Measurements from ENCODE around the gene SCAMP2. TPM values are rescaled to one million over a fixed set of nuclear protein-coding genes. Genes with fewer than 3 reads are reported as not detected.
"Not testable (repeated sequence)": the region's sequence is repeated elsewhere in the genome, so short reads cannot be mapped to it uniquely, and the experiment has no call there.

Gene SCAMP2
- polyA plus RNA-seq (2011; rRNA removed) (116 and 127 TPM in 2 replicates), polyA minus RNA-seq (2011; rRNA and poly(A)+ RNA removed) (95.5 and 114 TPM in 2 replicates)

- ChIA-PET POLR2A (interaction anchor here (0.6 to 1.4 kb wide), 2 partner anchors 12 kb away, joined by 4 to 5 read pairs; no protein-coding TSS in a partner anchor), CTCF (interaction anchor here (0.6 to 1.2 kb wide), 2 partner anchors 17 to 28 kb away, joined by 4 to 6 read pairs; no protein-coding TSS in a partner anchor)
- Histone ChIP-seq H3K9me3 (ENCODE audit: control insufficient read depth, insufficient read depth, low read length) (no peaks in the 10 kb centered on the region), H3K27me3 (ENCODE audit: control insufficient read depth, insufficient read depth, low read length) (peaks cover 5% of the 10 kb centered on the region), H3K4me3 (ENCODE audit: low read depth, low read length) (peak within 1 kb of the TSS; percentile 93), H3K27ac (ENCODE audit: low read depth, low read length) (peak within 1 kb of the TSS; percentile 95)
- peak; percentile 78 for DNase-seq (ENCODE audit: low read depth, low spot score)
- TF ChIP-seq CTCF (IDR thresholded peaks at IDR 0.05; ENCODE audit: low read depth, low read length), result no peak
These were observed at the start of gene SCAMP2 for GRCh38 chr15:74873036-74873755. SCAMP2 (minus strand) TSS chr15:74873365; CDS start chr15:74873255, 110 bp downstream.

DNA sequence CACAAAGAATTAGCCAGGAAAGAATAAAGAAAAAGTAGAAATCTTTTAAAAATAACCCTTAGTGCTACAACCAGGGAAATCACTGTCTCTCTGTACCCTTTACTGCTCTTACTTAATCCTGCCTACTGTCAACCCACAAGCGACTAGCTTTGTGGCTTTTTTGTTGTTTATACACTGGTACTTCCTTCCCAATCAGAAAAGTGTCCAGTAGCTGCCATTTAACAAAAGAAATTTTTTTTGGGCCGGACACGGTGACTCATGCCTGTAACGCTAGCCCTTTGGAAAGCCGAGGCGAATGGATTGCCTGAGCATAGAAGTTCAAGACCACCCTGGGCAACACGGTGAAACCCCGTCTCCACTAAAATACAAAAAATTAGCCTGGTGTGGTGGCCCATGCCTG, 47.3 kb upstream of the SCAMP2 start:
- TF ChIP-seq CTCF (IDR thresholded peaks at IDR 0.05; ENCODE audit: low read depth, low read length), result no peak
- Histone ChIP-seq H3K27me3 (ENCODE audit: control insufficient read depth, insufficient read depth, low read length) (no peaks in the 10 kb centered on the region), H3K4me3 (ENCODE audit: low read depth, low read length) (no peak overlapping the region), H3K27ac (ENCODE audit: low read depth, low read length) (no peak overlapping the region), H3K9me3 (ENCODE audit: control insufficient read depth, insufficient read depth, low read length) (no peaks in the 10 kb centered on the region)
- DNase-seq (ENCODE audit: low read depth, low spot score), result no peak
- ChIA-PET POLR2A (interaction anchor here (1.2 kb wide), 1 partner anchor 13 kb away, joined by 3 read pairs; the partner anchor contains the start of gene FAM219B), CTCF (interaction anchor here (3.6 kb wide), 1 partner anchor 19 kb away, joined by 18 read pairs; no protein-coding TSS in a partner anchor)

GRCh38 chr15:74917676-74918075, 44.5 kb upstream of the SCAMP2 start:
- ChIA-PET CTCF (interaction anchor here (1.8 kb wide), 1 partner anchor 16 kb away, joined by 7 read pairs; no protein-coding TSS in a partner anchor), POLR2A (no interaction called here)
- H3K9me3 ChIP-seq (ENCODE audit: control insufficient read depth, insufficient read depth, low read length), result no peaks in the 10 kb centered on the region
- no peaks in the 10 kb centered on the region for H3K27me3 ChIP-seq (ENCODE audit: control insufficient read depth, insufficient read depth, low read length)
- no peak overlapping the region for H3K4me3 ChIP-seq (ENCODE audit: low read depth, low read length)
- no peak for TF ChIP-seq CTCF (IDR thresholded peaks at IDR 0.05; ENCODE audit: low read depth, low read length)
- no peak for DNase-seq (ENCODE audit: low read depth, low spot score)
- no peak overlapping the region for H3K27ac ChIP-seq (ENCODE audit: low read depth, low read length)

DNA sequence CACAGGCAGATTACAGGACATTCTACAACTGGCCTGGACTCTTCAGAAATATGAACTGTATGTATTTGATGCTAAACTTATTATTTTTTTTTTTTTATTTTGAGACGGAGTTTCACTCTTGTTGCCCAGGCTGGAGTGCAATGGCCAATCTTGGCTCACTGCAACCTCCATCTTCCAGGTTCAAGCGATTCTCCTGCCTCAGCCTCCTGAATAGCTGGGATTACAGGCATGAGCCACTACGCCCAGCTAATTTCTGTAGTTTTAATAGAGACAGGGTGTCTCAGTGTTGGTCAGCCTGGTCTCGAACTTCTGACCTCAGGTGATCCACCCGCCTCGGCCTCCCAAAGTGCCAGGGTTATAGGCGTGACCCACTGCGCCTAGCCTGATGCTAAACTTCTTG, 40.6 kb upstream of the SCAMP2 start:
- H3K27me3 ChIP-seq (ENCODE audit: control insufficient read depth, insufficient read depth, low read length); DNase-seq (ENCODE audit: low read depth, low spot score); H3K9me3 ChIP-seq (ENCODE audit: control insufficient read depth, insufficient read depth, low read length); POLR2A ChIA-PET; H3K27ac ChIP-seq (ENCODE audit: low read depth, low read length); H3K4me3 ChIP-seq (ENCODE audit: low read depth, low read length): not testable (repeated sequence)
- CTCF ChIA-PET, result interaction anchor here (4.7 kb wide), 1 partner anchor 13 kb away, joined by 47 read pairs; no protein-coding TSS in a partner anchor

- no peak for TF ChIP-seq CTCF (IDR thresholded peaks at IDR 0.05; ENCODE audit: low read depth, low read length)
- ChIA-PET POLR2A (no interaction called here), CTCF (interaction anchor here (4.7 kb wide), 1 partner anchor 12 kb away, joined by 47 read pairs; no protein-coding TSS in a partner anchor)
- H3K4me3 ChIP-seq (ENCODE audit: low read depth, low read length), result no peak overlapping the region
- DNase-seq (ENCODE audit: low read depth, low spot score), result no peak
- no peaks in the 10 kb centered on the region for H3K9me3 ChIP-seq (ENCODE audit: control insufficient read depth, insufficient read depth, low read length)
- H3K27ac ChIP-seq (ENCODE audit: low read depth, low read length), result no peak overlapping the region
- no peaks in the 10 kb centered on the region for H3K27me3 ChIP-seq (ENCODE audit: control insufficient read depth, insufficient read depth, low read length)
These were observed 39.9 kb upstream of the SCAMP2 start for GRCh38 chr15:74913041-74913440.

Measured in AG04450 (cell line).